Hepatocyte (in vitro differentiated cells): Measurements from ENCODE around the gene TTC9C.

Experiments
- CTCF ChIP-seq: fragments of 200-600 bp; sonication (generic); IDR thresholded peaks from 2 replicates; pipeline ENCODE4 v1.5.1; 2016; ENCODE audit warnings: antibody characterized with exemption, mild to moderate bottlenecking; ENCODE audit not compliant: poor library complexity
- EZH2 ChIP-seq: fragments of 200-600 bp; sonication (generic); IDR thresholded peaks from 2 replicates; pipeline ENCODE4 v1.6.1; 2016; ENCODE audit warnings: antibody characterized with exemption, mild to moderate bottlenecking, borderline replicate concordance

GRCh38 chr11:62694455-62695167, 33.7 kb upstream of the TTC9C start:
- TF ChIP-seq CTCF (peak; percentile 81), EZH2 (no peak)
